GM12801 (cell line): Measurements from ENCODE around the gene DUSP16.

ENCODE experiments used
- TF ChIP-seq, protein P1 (sequence below): IDR thresholded peaks from one replicate; pipeline ENCODE4 v1.5.1; 2011; ENCODE audit warnings: control low read depth; ENCODE audit not compliant: insufficient read length; ENCODE audit errors: extremely low read depth

Gene DUSP16

GRCh38 chr12:12481631-12482030 is 81.0 kb downstream of the DUSP16 start:
- TF ChIP-seq, protein P1, sequence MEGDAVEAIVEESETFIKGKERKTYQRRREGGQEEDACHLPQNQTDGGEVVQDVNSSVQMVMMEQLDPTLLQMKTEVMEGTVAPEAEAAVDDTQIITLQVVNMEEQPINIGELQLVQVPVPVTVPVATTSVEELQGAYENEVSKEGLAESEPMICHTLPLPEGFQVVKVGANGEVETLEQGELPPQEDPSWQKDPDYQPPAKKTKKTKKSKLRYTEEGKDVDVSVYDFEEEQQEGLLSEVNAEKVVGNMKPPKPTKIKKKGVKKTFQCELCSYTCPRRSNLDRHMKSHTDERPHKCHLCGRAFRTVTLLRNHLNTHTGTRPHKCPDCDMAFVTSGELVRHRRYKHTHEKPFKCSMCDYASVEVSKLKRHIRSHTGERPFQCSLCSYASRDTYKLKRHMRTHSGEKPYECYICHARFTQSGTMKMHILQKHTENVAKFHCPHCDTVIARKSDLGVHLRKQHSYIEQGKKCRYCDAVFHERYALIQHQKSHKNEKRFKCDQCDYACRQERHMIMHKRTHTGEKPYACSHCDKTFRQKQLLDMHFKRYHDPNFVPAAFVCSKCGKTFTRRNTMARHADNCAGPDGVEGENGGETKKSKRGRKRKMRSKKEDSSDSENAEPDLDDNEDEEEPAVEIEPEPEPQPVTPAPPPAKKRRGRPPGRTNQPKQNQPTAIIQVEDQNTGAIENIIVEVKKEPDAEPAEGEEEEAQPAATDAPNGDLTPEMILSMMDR, result no peak

DNA sequence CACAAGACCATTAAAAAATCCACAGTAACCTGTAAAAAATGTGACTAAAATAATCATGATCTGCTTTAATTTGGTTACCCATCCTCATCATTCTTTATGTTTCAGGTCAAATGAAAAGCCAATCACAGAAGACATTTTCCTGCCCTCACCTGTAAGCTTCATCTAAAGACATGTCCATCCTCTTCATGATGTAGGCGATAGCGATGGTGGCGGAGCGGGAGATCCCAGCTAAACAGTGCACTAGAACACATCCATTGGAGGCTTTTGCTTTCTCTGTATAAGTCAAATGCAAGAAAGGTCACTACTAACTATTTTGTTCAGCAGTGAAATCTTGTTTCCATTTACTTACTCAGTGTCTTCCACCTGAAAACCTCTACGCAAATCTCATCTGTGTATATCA is 82.6 kb downstream of the DUSP16 start:
- TF ChIP-seq, protein P1, result no peak

DNA sequence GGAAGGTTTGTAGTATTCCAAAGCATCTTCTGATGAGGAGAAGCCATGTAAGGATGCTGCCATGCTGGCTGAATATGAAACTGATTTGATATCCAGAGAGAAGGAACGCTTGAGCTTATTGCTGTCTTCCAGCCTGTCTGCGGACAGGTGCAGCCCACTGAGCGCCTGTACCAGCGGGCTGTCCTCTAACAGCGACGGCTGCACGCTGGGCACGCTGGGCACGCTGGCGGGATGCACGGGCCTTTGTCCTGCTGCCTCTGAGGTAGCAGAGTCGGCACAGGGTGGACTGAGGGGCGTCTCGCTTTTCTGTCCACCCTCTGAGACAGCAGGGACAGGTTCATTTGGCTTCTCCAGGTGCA is 85.2 kb downstream of the DUSP16 start:
- TF ChIP-seq, protein P1, result no peak

GRCh38 chr12:12476857-12477531 is 85.7 kb downstream of the DUSP16 start:
- TF ChIP-seq, protein P1, result no peak

DNA sequence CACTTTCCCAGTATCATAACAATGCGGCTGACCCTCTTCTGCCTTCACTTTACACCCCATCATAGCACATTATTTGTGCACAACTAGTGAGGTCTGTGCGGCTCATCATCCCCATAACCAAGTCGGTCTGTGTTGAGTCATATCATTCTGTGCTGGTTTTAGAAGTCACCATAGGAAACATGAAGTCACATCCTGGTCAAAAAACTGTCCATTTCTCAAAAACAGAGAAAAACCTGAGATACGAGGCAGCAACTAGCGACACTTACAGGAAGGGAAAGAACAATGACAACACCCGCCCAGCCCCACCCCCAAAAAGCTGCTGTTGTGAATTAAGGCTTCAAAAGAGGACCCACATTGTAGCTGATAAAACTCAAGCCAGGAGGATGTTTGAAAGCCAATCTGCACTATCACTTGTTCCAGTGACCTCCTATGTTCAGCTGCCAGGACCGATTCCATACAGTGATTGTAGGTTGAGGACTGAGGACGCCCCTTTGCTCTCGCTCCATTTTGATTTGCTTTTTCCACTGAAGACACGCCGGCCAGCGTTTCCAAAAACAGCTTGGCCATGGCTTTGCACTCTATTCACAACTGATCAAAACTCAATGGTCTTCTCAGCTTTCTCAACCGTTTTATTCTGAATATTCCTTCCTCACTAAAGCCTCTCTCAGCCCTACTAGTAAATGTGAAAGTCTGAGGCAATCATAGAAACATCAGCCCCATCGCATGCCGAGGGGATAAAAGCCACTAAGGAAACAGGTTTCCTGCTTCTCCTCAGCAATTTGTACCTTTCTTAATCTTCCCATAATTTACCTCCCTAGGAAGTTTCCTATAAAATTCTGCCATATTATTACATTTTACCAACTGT is 87.5 kb downstream of the DUSP16 start:
- TF ChIP-seq, protein P1, result no peak

GRCh38 chr12:12474471-12474928 is 88.2 kb downstream of the DUSP16 start:
- TF ChIP-seq, protein P1, result no peak

- TF ChIP-seq, protein P1, result no peak
These were observed 89.4 kb downstream of the DUSP16 start for GRCh38 chr12:12473223-12473622.
